Activated CD8-positive, alpha-beta T cell treated with anti-CD3 and anti-CD28 coated beads, Interleukin-2, amount 10 ng/mL, durations not matched to agents 7 days and 5 days (primary cell): ENCODE measurements around the gene MARF1. TPM values are rescaled to one million over a fixed set of nuclear protein-coding genes. Genes with fewer than 3 reads are reported as not detected.
A peak's percentile ranks its signal among the peaks of the same experiment; 100 is the strongest.
"Not testable (repeated sequence)": the region's sequence is repeated elsewhere in the genome, so short reads cannot be mapped to it uniquely, and the experiment has no call there.

Source experiments
- ATAC-seq: fragments of 150-1000 bp; cut with Tn5 transposase; one replicate; pipeline ENCODE4 v1.10.0; 2021; ENCODE audit warnings: moderate library complexity
- CTCF ChIA-PET: fragments of 350-600 bp; sonication (Branson Sonifier 250); formaldehyde crosslinking; loops from one replicate; lab custom pipeline; 2021; ENCODE audit warnings: antibody characterized with exemption; lab: Charles Lee
- POLR2A ChIA-PET: fragments of 350-600 bp; sonication (Branson Sonifier 250); formaldehyde crosslinking; loops from one replicate; lab custom pipeline; 2021; ENCODE audit warnings: antibody characterized with exemption; lab: Charles Lee
- DNase-seq: peaks from one replicate; pipeline ENCODE4 v3.0.0-alpha.2; 2020
- H3K27ac Mint-ChIP-seq: one replicate; pipeline ENCODE4 v1.8.0; 2021; ENCODE audit warnings: mild to moderate bottlenecking, mixed read lengths
- H3K27me3 Mint-ChIP-seq: one replicate; pipeline ENCODE4 v1.8.0; 2021; ENCODE audit warnings: low read depth, mixed read lengths
- H3K36me3 Mint-ChIP-seq: one replicate; pipeline ENCODE4 v1.8.0; 2021; ENCODE audit warnings: low read depth, mixed read lengths
- H3K4me1 Mint-ChIP-seq: one replicate; pipeline ENCODE4 v1.8.0; 2021; ENCODE audit warnings: low read depth, mixed read lengths
- H3K4me3 Mint-ChIP-seq: one replicate; pipeline ENCODE4 v1.8.0; 2021; ENCODE audit warnings: mild to moderate bottlenecking, mixed read lengths
- H3K9me3 Mint-ChIP-seq: one replicate; pipeline ENCODE4 v1.8.0; 2022; ENCODE audit warnings: mixed read lengths; ENCODE audit not compliant: insufficient read depth
- total RNA-seq, 2 experiments: library from RNA; stranded (reverse); gene quantifications; one replicate each; pipeline ENCODE4 v1.2.3, GENCODE V29; 2021

MARF1 gene
- total RNA-seq, 2 experiments from 2014 or later, result 62.7 to 64.5 TPM

GRCh38 chr16:15653227-15653626, 10.3 kb upstream of the MARF1 start:
- CTCF ChIA-PET, result interaction anchor here (1.1 kb wide), 1 partner anchor 19 kb away, joined by 3 read pairs; no protein-coding TSS in a partner anchor
- Mint-ChIP-seq H3K36me3 (peaks cover 58% of the 10 kb centered on the region), H3K27me3 (no peaks in the 10 kb centered on the region), H3K27ac (no peak overlapping the region), H3K9me3 (no peaks in the 10 kb centered on the region), H3K4me3 (peak overlapping the region; percentile 52), H3K4me1 (peaks cover 45% of the 10 kb centered on the region)
- DNase-seq (no peak), ATAC-seq (no peak)
- POLR2A ChIA-PET, result interaction anchor here (0.9 to 1.4 kb wide), 2 partner anchors 14 to 19 kb away, joined by 6 read pairs; no protein-coding TSS in a partner anchor

GRCh38 chr16:15652293-15653001, 9.5 kb upstream of the MARF1 start:
- Mint-ChIP-seq H3K27me3 (no peaks in the 10 kb centered on the region), H3K4me1 (peaks cover 37% of the 10 kb centered on the region), H3K9me3 (no peaks in the 10 kb centered on the region), H3K36me3 (peaks cover 51% of the 10 kb centered on the region), H3K27ac (peak overlapping the region; percentile 34), H3K4me3 (peak overlapping the region; percentile 99)
- CTCF ChIA-PET, result interaction anchor here (0.8 to 1.1 kb wide), 2 partner anchors 10 to 20 kb away, joined by 3 to 4 read pairs; partner anchors contain the start of gene MARF1
- DNase-seq (no peak), ATAC-seq (no peak)
- POLR2A ChIA-PET, result interaction anchor here (0.9 to 1.4 kb wide), 2 partner anchors 14 to 20 kb away, joined by 6 read pairs; no protein-coding TSS in a partner anchor

GRCh38 chr16:15650698-15651171, 7.8 kb upstream of the MARF1 start:
- peak; percentile 57 for DNase-seq

GRCh38 chr16:15650019-15650697, 7.2 kb upstream of the MARF1 start, which contains the start of gene NDE1:
NDE1 (plus strand) TSS chr16:15650245; CDS start chr16:15664779, 14,534 bp downstream.
- Mint-ChIP-seq H3K27me3 (peaks cover 4% of the 10 kb centered on the region), H3K36me3 (peaks cover 35% of the 10 kb centered on the region), H3K9me3 (no peaks in the 10 kb centered on the region), H3K4me3 (peak within 1 kb of the TSS; percentile 99), H3K4me1 (peaks cover 33% of the 10 kb centered on the region), H3K27ac (peak within 1 kb of the TSS; percentile 98)
- ChIA-PET POLR2A (interaction anchor here (1.0 to 1.5 kb wide), 4 partner anchors 8 to 23 kb away, joined by 3 to 9 read pairs (median 6); no protein-coding TSS in a partner anchor), CTCF (interaction anchor here (1.0 to 1.6 kb wide), 4 partner anchors 8 to 22 kb away, joined by 3 to 10 read pairs (median 6); no protein-coding TSS in a partner anchor)
- peak; percentile 91 for DNase-seq
- peak; percentile 97 for ATAC-seq

More at GRCh38 chr16:15650698-15651171, 7.8 kb upstream of the MARF1 start:
- Mint-ChIP-seq H3K27ac (peak overlapping the region; percentile 98), H3K36me3 (peaks cover 37% of the 10 kb centered on the region), H3K9me3 (no peaks in the 10 kb centered on the region), H3K27me3 (peaks cover 4% of the 10 kb centered on the region), H3K4me3 (peak overlapping the region; percentile 99), H3K4me1 (peaks cover 35% of the 10 kb centered on the region)
- ChIA-PET CTCF (interaction anchor here (1.0 to 1.6 kb wide), 5 partner anchors 9 to 21 kb away, joined by 3 to 10 read pairs (median 4); no protein-coding TSS in a partner anchor), POLR2A (interaction anchor here (1.0 to 1.5 kb wide), 4 partner anchors 8 to 23 kb away, joined by 3 to 9 read pairs (median 6); no protein-coding TSS in a partner anchor)
- ATAC-seq, result peak; percentile 28

- ChIA-PET POLR2A (interaction anchor here (1.5 kb wide), 1 partner anchor 9 kb away, joined by 7 read pairs; no protein-coding TSS in a partner anchor), CTCF (no interaction called here)
- ATAC-seq (no peak), DNase-seq (no peak)
- peak overlapping the region; percentile 88 for H3K27ac Mint-ChIP-seq
- peaks cover 4% of the 10 kb centered on the region for H3K27me3 Mint-ChIP-seq
- H3K4me3 Mint-ChIP-seq, result peak overlapping the region; percentile 99
- H3K36me3 Mint-ChIP-seq, result peaks cover 31% of the 10 kb centered on the region
- peaks cover 32% of the 10 kb centered on the region for H3K4me1 Mint-ChIP-seq
- no peaks in the 10 kb centered on the region for H3K9me3 Mint-ChIP-seq
Measured at GRCh38 chr16:15649727-15650018, 6.7 kb upstream of the MARF1 start.

- CTCF ChIA-PET, H3K9me3 Mint-ChIP-seq, H3K27me3 Mint-ChIP-seq, DNase-seq, ATAC-seq: not testable (repeated sequence)
- H3K27ac Mint-ChIP-seq, result peak overlapping the region; percentile 88
- peak overlapping the region; percentile 99 for H3K4me3 Mint-ChIP-seq
- peaks cover 31% of the 10 kb centered on the region for H3K36me3 Mint-ChIP-seq
- POLR2A ChIA-PET, result interaction anchor here (1.5 kb wide), 1 partner anchor 9 kb away, joined by 7 read pairs; no protein-coding TSS in a partner anchor
- peaks cover 35% of the 10 kb centered on the region for H3K4me1 Mint-ChIP-seq
Measured at GRCh38 chr16:15649311-15649710, 6.4 kb upstream of the MARF1 start.

GRCh38 chr16:15648135-15648730, 5.3 kb upstream of the MARF1 start:
- Mint-ChIP-seq H3K9me3 (no peaks in the 10 kb centered on the region), H3K4me1 (peaks cover 36% of the 10 kb centered on the region), H3K4me3 (no peak overlapping the region), H3K27ac (no peak overlapping the region), H3K27me3 (peaks cover 4% of the 10 kb centered on the region), H3K36me3 (peaks cover 22% of the 10 kb centered on the region)
- DNase-seq, result no peak
- CTCF ChIA-PET, result no interaction called here
- ATAC-seq, result no peak
- POLR2A ChIA-PET, result no interaction called here

GRCh38 chr16:15647294-15648014, 4.5 kb upstream of the MARF1 start:
- Mint-ChIP-seq H3K9me3 (no peaks in the 10 kb centered on the region), H3K27me3 (peaks cover 4% of the 10 kb centered on the region), H3K4me1 (peaks cover 29% of the 10 kb centered on the region), H3K36me3 (peaks cover 14% of the 10 kb centered on the region), H3K4me3 (no peak overlapping the region), H3K27ac (no peak overlapping the region)
- no peak for DNase-seq
- ATAC-seq, result no peak
- POLR2A ChIA-PET, result no interaction called here
- CTCF ChIA-PET, result interaction anchor here (1.0 to 1.2 kb wide), 2 partner anchors 26 to 58 kb away, joined by 3 to 4 read pairs; no protein-coding TSS in a partner anchor

- H3K9me3 Mint-ChIP-seq, H3K27ac Mint-ChIP-seq, ATAC-seq, H3K4me3 Mint-ChIP-seq, H3K27me3 Mint-ChIP-seq, POLR2A ChIA-PET, DNase-seq: not testable (repeated sequence)
- H3K4me1 Mint-ChIP-seq, result peaks cover 28% of the 10 kb centered on the region
- CTCF ChIA-PET, result interaction anchor here (1.0 to 1.2 kb wide), 2 partner anchors 25 to 58 kb away, joined by 3 to 4 read pairs; no protein-coding TSS in a partner anchor
- peaks cover 12% of the 10 kb centered on the region for H3K36me3 Mint-ChIP-seq
Measured at GRCh38 chr16:15646557-15647293, 3.8 kb upstream of the MARF1 start.

- CTCF ChIA-PET, result interaction anchor here (1.0 to 3.9 kb wide), 3 partner anchors 14 to 50 kb away, joined by 3 to 17 read pairs (median 4); no protein-coding TSS in a partner anchor
- not testable (repeated sequence) for ATAC-seq, DNase-seq, H3K27ac Mint-ChIP-seq, H3K9me3 Mint-ChIP-seq, H3K27me3 Mint-ChIP-seq, H3K36me3 Mint-ChIP-seq, H3K4me3 Mint-ChIP-seq
- peaks cover 40% of the 10 kb centered on the region for H3K4me1 Mint-ChIP-seq
- POLR2A ChIA-PET, result interaction anchor here (1.0 to 2.0 kb wide), 2 partner anchors 13 to 14 kb away, joined by 5 to 9 read pairs; no protein-coding TSS in a partner anchor
Measured at GRCh38 chr16:15644962-15645465, 2.1 kb upstream of the MARF1 start.
